Ascending aorta (tissue), 2 donors: ENCODE measurements around the gene IRF2. TPM values are rescaled to one million over a fixed set of nuclear protein-coding genes. Genes with fewer than 3 reads are reported as not detected.

Source experiments
- DNase-seq, 2 donors: peaks; one replicate each; pipeline ENCODE4 v3.0.0-alpha.2; 2019; ENCODE audit warnings: low spot score in 2 of 2
- H3K27ac ChIP-seq, 2 donors: fragments of 200-600 bp; sonication (generic); one replicate each; pipeline ENCODE4 v1.5.1; 2016 to 2017; ENCODE audit warnings: mild to moderate bottlenecking in 1 of 2
- H3K27me3 ChIP-seq: fragments of 200-600 bp; sonication (generic); one replicate; pipeline ENCODE4 v1.5.1; 2017
- H3K36me3 ChIP-seq, 2 donors: fragments of 200-600 bp; sonication (generic); one replicate each; pipeline ENCODE4 v1.5.1; 2016
- H3K4me1 ChIP-seq, 2 donors: fragments of 200-600 bp; sonication (generic); one replicate each; pipeline ENCODE4 v1.5.1; 2016 to 2017; ENCODE audit warnings: mild to moderate bottlenecking in 1 of 2
- H3K4me3 ChIP-seq, 2 donors: fragments of 200-600 bp; sonication (generic); one replicate each; pipeline ENCODE4 v1.5.1; 2016 to 2017; ENCODE audit warnings: mild to moderate bottlenecking in 1 of 2
- H3K9me3 ChIP-seq, 2 donors: fragments of 200-600 bp; sonication (generic); one replicate each; pipeline ENCODE4 v1.5.1; 2016
- CTCF ChIP-seq, 3 experiments: fragments of 200-600 bp in 2 of 3; fragments of 450-650 bp in 1 of 3; sonication (generic) in 2 of 3; IDR thresholded peaks; one replicate each; pipeline ENCODE4 v1.5.1; 2016 to 2019; ENCODE audit warnings: antibody characterized with exemption in 3 of 3, mild to moderate bottlenecking in 1 of 3, moderate library complexity in 1 of 3
- intact Hi-C: fragments of 100-400 bp; cut with DNase I; formaldehyde crosslinking; loops from one replicate; pipeline ENCODE4 v1.15.1; 2023
- total RNA-seq: library from RNA; depleted of rRNA; stranded (reverse); fragments of >200 nt; gene quantifications from one replicate; pipeline ENCODE4 v1.1.0, GENCODE V29; 2016

The IRF2 gene
- total RNA-seq, 1 donor from 2014 or later, result 39.6 TPM

DNA sequence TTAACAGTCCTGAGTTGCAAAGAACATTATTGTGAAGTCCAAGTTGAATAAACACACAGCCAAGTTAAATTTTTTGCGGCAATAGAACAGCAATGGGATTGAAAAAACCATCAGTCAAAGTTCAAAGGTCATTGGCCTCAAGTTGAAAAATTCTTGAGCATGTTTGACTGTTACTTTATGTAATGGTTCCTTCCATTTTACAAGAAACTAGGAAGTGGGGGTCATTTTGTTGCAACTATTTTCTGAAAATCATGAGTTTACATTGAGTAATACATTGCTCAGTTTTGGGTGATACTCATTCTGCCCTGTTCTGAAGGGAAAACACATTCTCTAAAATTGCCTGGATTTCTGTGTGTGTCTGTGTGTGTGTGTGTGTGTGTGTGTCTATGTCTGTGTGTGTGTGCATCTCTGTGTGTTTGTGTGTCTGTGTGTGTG, 5.2 kb upstream of the IRF2 start:
- no peak for TF ChIP-seq CTCF (IDR thresholded peaks at IDR 0.05)
- intact Hi-C loops, result loop anchor here (10.0 kb wide), 1 partner anchor 345 kb away; the partner anchor contains the start of gene ACSL1
- no peaks in the 10 kb centered on the region for H3K36me3 ChIP-seq
- H3K4me3 ChIP-seq, result no peak overlapping the region
- DNase-seq, result no peak
- no peaks in the 10 kb centered on the region for H3K27me3 ChIP-seq
- H3K4me1 ChIP-seq, result peaks cover 0 to 10% of the 10 kb centered on the region in 2 donors
- H3K9me3 ChIP-seq, result no peaks in the 10 kb centered on the region
- H3K27ac ChIP-seq, result no peak overlapping the region

GRCh38 chr4:184477201-184477999, 3.0 kb upstream of the IRF2 start:
- no peaks in the 10 kb centered on the region for H3K36me3 ChIP-seq
- intact Hi-C loops, result loop anchor here (10.0 kb wide), 1 partner anchor 347 kb away; the partner anchor contains the start of gene ACSL1
- H3K27me3 ChIP-seq, result no peaks in the 10 kb centered on the region
- no peaks in the 10 kb centered on the region for H3K9me3 ChIP-seq
- DNase-seq, result no peak
- no peak for TF ChIP-seq CTCF (IDR thresholded peaks at IDR 0.05)
- H3K27ac ChIP-seq, result no peak overlapping the region
- no peak overlapping the region for H3K4me3 ChIP-seq
- H3K4me1 ChIP-seq, result peaks cover 0 to 10% of the 10 kb centered on the region in 2 donors

GRCh38 chr4:184476695-184477094, 2.3 kb upstream of the IRF2 start:
- Histone ChIP-seq H3K4me1 (peaks cover 0 to 13% of the 10 kb centered on the region in 2 donors), H3K9me3 (no peaks in the 10 kb centered on the region), H3K36me3 (no peaks in the 10 kb centered on the region), H3K27ac (peak overlapping the region in 1 of 2 donors; percentile 96), H3K27me3 (no peaks in the 10 kb centered on the region), H3K4me3 (no peak overlapping the region)
- no peak for DNase-seq
- intact Hi-C loops, result loop anchor here (10.0 kb wide), 1 partner anchor 348 kb away; the partner anchor contains the start of gene ACSL1
- TF ChIP-seq CTCF (IDR thresholded peaks at IDR 0.05), result no peak

DNA sequence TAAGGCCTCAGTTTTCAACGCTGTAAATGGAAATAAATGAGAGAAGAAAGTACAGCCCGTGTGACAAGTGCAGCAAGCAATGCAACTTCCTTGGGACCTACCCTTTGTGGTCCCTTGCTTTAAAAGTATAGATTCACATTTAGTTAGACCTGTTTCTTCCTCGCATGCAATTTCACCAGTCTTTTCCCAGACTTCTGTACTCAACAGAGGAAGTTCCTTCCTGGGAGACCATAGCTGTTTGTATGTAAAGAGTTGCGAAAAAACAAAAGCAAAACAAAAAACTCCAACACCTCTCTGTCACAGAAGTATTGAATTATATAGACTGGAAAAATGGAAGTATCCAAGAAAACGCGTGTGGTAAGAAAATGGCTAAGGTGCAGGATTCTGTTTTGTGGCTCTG, 1.1 kb upstream of the IRF2 start:
- intact Hi-C loops, result loop anchor here (2.0 to 10.0 kb wide), 2 partner anchors 349 to 969 kb away; partner anchors contain the start of gene ACSL1
- no peaks in the 10 kb centered on the region for H3K9me3 ChIP-seq
- peak overlapping the region; percentile 96 to 98 for H3K27ac ChIP-seq
- H3K27me3 ChIP-seq, result no peaks in the 10 kb centered on the region
- no peak for DNase-seq
- no peak for TF ChIP-seq CTCF (IDR thresholded peaks at IDR 0.05)
- peaks cover 0 to 13% of the 10 kb centered on the region in 2 donors for H3K4me1 ChIP-seq
- H3K36me3 ChIP-seq, result no peaks in the 10 kb centered on the region
- peak overlapping the region; percentile 89 to 95 for H3K4me3 ChIP-seq

GRCh38 chr4:184475096-184475461, 729 bp upstream of the IRF2 start:
- DNase-seq, result peak in 1 of 2 donors; percentile 82
- Histone ChIP-seq H3K27ac (peak overlapping the region; percentile 96 to 98), H3K36me3 (no peaks in the 10 kb centered on the region), H3K9me3 (no peaks in the 10 kb centered on the region), H3K27me3 (no peaks in the 10 kb centered on the region), H3K4me3 (peak overlapping the region; percentile 89 to 95), H3K4me1 (peaks cover 0 to 15% of the 10 kb centered on the region in 2 donors)
- intact Hi-C loops, result loop anchor here (2.0 to 10.0 kb wide), 2 partner anchors 350 to 968 kb away; partner anchors contain the start of gene ACSL1
- TF ChIP-seq CTCF (IDR thresholded peaks at IDR 0.05), result no peak
